ENCODE data around the gene CCNA2.

Gene CCNA2

DNA sequence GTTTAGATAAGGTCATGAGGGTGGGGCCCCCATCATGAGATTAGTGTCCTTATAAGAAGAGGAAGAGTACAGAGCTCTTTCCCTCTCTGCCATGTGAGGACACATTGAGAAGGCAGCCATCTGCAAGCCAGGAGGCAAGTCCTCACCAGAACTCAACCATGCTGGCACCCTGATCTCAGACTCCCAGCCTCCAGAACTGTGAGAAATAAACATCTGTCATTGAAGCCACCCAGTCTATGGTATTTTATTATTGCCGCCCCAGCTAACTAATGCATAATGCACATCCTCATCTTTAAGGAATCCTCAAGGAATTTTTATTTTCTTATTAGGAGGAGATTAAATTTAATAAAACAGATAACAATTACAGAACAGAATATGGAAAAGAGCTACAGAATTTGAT lies 39.3 kb downstream of the CCNA2 start:
- Histone ChIP-seq H3K27ac (peak overlapping the region in 2 of 21 experiments; percentile 31 to 47), H3K4me3 (no peak overlapping the region)

DNA sequence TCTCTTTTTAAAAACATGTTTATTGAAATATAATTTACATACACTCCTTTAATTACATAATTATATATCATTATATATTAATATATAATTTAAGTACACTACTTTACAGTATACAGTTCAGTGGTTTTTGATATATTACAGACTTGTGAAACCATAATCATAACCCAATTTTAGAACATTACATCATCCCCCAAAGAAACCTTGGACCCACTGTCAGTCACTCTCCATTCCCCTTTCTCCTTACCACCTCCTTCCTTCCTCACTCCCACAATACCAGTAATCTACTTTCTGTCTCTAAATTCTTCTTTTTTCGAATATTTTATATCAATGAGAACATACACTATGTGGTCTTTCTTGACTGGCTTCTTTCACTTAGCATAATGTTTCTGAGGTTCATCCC lies 40.5 kb downstream of the CCNA2 start:
- no peak overlapping the region for H3K4me3 ChIP-seq
- no peak overlapping the region for H3K27ac ChIP-seq

DNA sequence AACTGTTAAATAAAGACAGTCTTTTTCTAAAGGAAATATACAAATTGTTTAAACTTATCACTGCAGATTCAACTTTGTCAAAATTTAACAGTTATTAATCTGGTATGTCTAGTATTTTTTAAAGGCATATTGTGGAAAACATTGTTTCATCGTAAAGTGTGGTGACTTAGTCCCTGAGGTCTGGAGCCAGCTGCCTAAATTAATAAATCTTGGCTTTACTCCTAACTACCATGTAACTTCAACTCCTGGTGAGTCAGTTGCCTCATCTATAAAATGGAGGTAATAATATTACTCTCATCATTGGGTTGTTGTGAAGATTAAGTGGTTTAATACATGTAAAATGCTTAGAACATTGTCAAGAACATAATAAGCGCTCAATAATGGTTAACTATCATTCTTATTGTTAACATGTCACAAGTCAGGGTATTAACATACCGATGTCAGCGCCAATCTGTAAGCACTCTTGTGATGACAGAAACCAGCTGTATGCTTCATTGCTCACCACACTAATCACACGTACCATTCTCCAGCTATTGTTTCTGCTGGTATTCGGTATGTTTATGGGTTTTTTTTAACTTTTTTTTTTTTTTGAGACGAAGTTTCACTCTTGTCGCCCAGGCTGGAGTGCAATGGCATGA lies 44.6 kb downstream of the CCNA2 start:
- Histone ChIP-seq H3K27ac (no peak overlapping the region), H3K4me3 (no peak overlapping the region)

DNA sequence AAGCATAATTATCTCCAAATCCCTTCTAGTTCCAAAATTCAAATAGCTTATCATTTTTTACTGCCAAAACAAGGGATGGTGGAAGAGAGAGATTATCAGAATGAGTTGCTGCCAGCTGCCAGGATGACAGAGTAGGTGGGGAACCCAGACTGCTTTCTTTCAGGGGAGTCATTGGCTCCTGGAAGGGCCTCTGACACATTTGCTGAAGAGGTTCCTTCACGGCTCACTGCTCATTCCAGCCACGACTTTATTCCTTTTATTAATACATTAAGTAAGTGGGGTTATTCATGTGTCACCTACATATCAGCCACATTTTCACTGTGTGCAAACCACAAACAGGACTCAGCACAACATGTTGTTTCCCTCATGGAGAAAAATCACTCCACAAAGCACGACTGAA lies 46.1 kb downstream of the CCNA2 start:
- H3K4me3 ChIP-seq = no peak overlapping the region
- peak overlapping the region in 1 of 21 experiments; percentile 10 for H3K27ac ChIP-seq

DNA sequence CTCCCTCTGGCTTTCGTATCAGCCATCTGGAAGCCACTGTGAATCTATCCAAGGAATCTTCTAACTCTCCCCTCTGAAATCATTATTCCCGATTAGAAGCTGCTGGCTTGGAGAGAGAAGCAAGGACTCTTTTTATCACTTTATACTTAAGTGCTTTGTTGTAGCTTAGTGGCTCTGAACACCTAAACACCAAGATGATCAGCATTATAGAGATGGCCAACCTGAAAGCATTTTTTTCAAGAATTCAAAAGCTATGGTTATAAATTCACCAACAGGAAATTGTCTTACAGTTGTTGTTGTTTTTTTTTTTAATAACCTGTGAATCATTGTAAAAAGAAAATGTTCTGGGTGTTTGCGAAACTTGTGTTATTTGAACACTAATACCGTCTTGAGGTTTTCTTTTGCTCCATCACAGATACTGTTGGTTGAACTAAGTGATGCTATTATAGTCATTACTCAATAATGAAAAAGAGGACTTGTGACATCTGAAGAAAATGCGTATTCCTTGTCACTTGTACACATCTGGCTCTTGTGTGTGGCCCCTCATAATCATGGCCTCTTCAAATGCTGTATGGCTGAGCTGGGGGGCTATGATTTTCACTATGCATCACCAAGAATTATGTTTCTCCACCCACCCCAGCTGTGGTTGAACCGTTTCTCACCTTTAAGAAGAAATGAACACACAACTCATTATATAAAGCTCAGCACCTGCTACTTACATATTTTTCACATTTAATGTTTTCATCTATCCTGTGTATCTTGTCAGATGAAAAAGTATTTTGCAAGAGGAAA lies 46.9 kb downstream of the CCNA2 start:
- peak overlapping the region in 1 of 21 experiments; percentile 10 for H3K27ac ChIP-seq
- no peak overlapping the region for H3K4me3 ChIP-seq

DNA sequence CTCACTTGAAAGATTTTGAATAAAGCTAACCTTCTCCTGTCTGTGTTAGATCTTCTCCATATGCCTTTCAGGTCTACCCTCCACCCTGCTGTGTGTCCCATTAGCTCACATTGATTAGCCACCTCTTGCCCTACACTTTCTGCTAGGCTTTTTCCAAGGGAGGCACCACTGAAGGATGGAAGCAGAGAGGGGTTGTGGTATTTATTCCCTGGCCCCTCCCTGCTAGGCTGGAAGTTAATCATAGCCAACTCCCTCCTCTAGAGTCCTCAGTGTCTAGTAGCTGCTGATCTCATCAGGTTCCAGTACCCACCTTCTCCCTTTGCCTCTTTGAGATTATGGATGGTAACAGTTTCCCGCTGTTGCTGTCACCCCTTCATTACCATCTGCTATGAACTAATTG lies 49.8 kb downstream of the CCNA2 start:
- Histone ChIP-seq H3K4me3 (no peak overlapping the region), H3K27ac (no peak overlapping the region)

DNA sequence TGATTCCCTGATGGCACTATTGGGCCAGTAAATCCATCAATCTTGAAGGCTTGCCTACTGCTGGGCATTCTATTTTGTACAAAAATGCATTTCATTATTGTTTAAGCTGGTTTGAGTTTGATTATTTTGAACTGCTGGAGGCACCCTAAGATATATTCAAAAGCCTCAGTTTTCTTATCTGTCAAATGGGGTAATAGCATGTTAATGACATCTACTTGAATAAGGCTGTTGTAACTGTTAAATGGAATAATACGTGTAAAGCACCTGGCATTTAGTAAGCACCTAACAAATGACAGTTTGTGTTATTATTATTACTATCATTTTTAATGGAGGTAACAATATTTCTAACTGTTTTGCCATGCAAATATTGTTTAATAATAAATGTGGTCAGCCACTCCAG lies 51.8 kb downstream of the CCNA2 start:
- Histone ChIP-seq H3K4me3 (no peak overlapping the region), H3K27ac (no peak overlapping the region)

DNA sequence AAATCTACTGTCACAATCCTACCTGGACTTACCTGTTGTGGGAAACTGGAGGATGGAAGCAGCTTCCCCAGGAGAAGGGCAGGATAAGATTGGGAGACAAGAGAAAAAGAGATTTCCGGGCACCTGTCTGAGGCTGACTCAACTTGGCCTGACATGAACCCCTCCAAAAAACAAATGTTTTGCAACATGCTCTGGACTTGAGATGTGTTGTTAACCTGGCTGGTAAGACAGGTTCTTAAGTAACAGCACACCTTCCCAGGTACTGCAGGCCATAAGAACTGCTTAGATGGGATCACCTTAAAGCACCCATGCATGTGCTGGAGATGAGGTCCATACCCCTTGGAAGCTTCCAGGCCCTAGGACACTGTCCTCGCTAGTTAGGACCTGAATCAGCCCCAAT lies 54.3 kb downstream of the CCNA2 start:
- Histone ChIP-seq H3K27ac (no peak overlapping the region), H3K4me3 (no peak overlapping the region)

DNA sequence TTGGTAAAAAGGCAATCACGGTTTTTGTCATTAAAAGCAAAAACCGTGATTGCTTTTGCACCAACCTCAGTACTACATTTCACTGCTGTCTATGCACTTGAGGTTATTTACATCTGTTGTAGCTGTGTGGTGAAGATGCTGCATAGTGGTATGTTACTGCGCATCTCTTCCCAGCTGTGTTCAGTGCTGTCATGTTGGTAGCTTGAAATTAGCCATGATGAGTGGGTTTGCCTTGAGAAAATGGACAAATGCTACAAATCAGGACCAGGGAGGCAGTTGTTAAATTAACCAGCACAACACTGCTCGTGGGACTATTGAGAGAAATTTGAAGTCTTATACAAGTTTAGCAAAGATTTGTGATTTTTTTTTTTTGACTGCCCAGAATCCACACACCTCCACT lies 56.5 kb downstream of the CCNA2 start:
- Histone ChIP-seq H3K27ac (no peak overlapping the region), H3K4me3 (no peak overlapping the region)
